Esophagus (tissue), 2 donors: Measurements from ENCODE around the gene RAC2. TPM values are rescaled to one million over a fixed set of nuclear protein-coding genes. Genes with fewer than 3 reads are reported as not detected.

ENCODE experiments used
- H3K27ac ChIP-seq, 2 donors: one replicate each; pipeline ENCODE4 v1.5.1; 2013; ENCODE audit warnings: low read depth in 2 of 2, mild to moderate bottlenecking in 2 of 2, inconsistent platforms in 1 of 2, low read length in 1 of 2, moderate library complexity in 1 of 2
- H3K27me3 ChIP-seq, 2 donors: one replicate each; pipeline ENCODE4 v1.6.1; 2013; ENCODE audit warnings: low read length in 2 of 2, control low read depth in 1 of 2, mild to moderate bottlenecking in 1 of 2; ENCODE audit not compliant: insufficient read depth in 2 of 2, control insufficient read depth in 1 of 2
- H3K36me3 ChIP-seq, 2 donors: one replicate each; pipeline ENCODE4 v1.6.1; 2013; ENCODE audit warnings: low read length in 1 of 2; ENCODE audit not compliant: control insufficient read depth in 2 of 2, insufficient read depth in 2 of 2
- H3K4me1 ChIP-seq, 2 donors: one replicate each; pipeline ENCODE4 v1.6.1; 2013; ENCODE audit warnings: low read length in 1 of 2; ENCODE audit not compliant: control insufficient read depth in 2 of 2, insufficient read depth in 2 of 2
- H3K4me3 ChIP-seq, 2 donors: one replicate each; pipeline ENCODE4 v1.5.1; 2013; ENCODE audit warnings: low read length in 2 of 2, mild to moderate bottlenecking in 2 of 2, low read depth in 1 of 2, moderate library complexity in 1 of 2
- H3K9me3 ChIP-seq, 2 donors: one replicate each; pipeline ENCODE4 v1.6.1; 2013; ENCODE audit warnings: mild to moderate bottlenecking in 2 of 2, low read depth in 1 of 2, low read length in 1 of 2, moderate library complexity in 1 of 2; ENCODE audit not compliant: control insufficient read depth in 2 of 2, insufficient read depth in 1 of 2
- WGBS, 2 donors: extraction: QIAGEN DNeasy Blood & Tissue Kit; methylation state at CpG; one replicate each; pipeline ENCODE4 v1.1.7; 2013; 5-methylcytosine and 5-hydroxymethylcytosine counted together
- polyA plus RNA-seq, 2 donors: library from polyadenylated mRNA; stranded (reverse); fragments of 200-250 nt; gene quantifications; one replicate each; pipeline ENCODE4 v1.2.3, GENCODE V29; 2013
- donor health status: healthy with polysubstance abuse.
- donor health status: Bipolar disorder and iron deficiency.

RAC2 gene
- polyA plus RNA-seq, 2 donors, result 7.2 to 9.4 TPM

- H3K4me1 ChIP-seq, result peaks cover 0 to 24% of the 10 kb centered on the region in 2 donors
- H3K9me3 ChIP-seq, result no peaks in the 10 kb centered on the region
- peaks cover 0 to 3% of the 10 kb centered on the region in 2 donors for H3K36me3 ChIP-seq
- H3K27ac ChIP-seq, result no peak overlapping the region
- 88 to 94% methylated on average over 15 of the region's 15 CpGs for WGBS, 2 donors
- no peak overlapping the region for H3K4me3 ChIP-seq
- H3K27me3 ChIP-seq, result no peaks in the 10 kb centered on the region
Measured at GRCh38 chr22:37180531-37181231, 63.4 kb downstream of the RAC2 start.

- 83 to 84% methylated on average over 31 of the region's 31 CpGs for WGBS, 2 donors
- H3K9me3 ChIP-seq, result no peaks in the 10 kb centered on the region
- peaks cover 0 to 27% of the 10 kb centered on the region in 2 donors for H3K4me1 ChIP-seq
- no peaks in the 10 kb centered on the region for H3K27me3 ChIP-seq
- no peak overlapping the region for H3K27ac ChIP-seq
- H3K4me3 ChIP-seq, result no peak overlapping the region
- H3K36me3 ChIP-seq, result peaks cover 0 to 3% of the 10 kb centered on the region in 2 donors
Measured at GRCh38 chr22:37179622-37180420, 64.2 kb downstream of the RAC2 start.

GRCh38 chr22:37179126-37179470 lies 65.0 kb downstream of the RAC2 start:
- H3K27me3 ChIP-seq, result no peaks in the 10 kb centered on the region
- H3K9me3 ChIP-seq, result peaks cover 0 to 2% of the 10 kb centered on the region in 2 donors
- H3K4me1 ChIP-seq, result peaks cover 0 to 27% of the 10 kb centered on the region in 2 donors
- no peak overlapping the region for H3K4me3 ChIP-seq
- H3K27ac ChIP-seq, result no peak overlapping the region
- H3K36me3 ChIP-seq, result peaks cover 0 to 3% of the 10 kb centered on the region in 2 donors
- WGBS, 2 donors, result 88 to 90% methylated on average over 10 of the region's 10 CpGs

DNA sequence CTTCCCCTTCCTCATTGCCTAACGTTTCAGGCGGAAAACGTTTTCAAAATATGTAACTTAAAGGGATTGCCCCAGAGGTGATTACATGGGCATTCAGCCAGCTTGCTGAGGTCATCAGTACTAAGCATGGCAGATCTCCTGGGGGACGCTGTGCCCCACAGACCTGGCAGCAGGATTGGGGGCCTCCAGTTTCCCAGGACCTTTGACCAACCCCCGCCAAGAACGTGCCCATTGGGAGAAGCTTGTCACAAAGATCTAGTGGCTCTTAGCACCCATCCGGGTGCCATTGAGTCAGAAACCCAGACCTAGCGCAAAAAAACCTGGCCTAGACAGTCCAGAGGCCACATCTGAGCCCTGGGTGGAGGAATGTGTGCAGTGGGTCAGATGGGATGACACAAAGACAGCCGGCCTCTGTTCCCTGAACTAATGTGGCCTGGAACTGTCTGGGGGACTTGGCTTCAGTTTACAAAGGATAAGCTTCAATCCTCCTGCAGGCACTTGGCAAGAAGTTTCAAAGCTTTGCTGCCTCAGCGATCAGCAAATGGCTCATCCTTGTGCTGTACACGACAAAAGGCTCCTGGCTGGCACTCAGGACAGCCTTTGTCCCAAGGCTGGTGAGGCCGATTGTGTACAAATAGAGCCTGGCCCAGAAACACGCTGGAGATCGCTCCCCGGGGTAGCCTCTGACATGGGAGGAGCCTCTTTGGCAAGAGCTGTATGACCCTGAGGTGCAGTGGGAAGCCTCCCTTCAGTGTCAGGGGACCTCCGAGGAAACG lies 65.5 kb downstream of the RAC2 start:
- Histone ChIP-seq H3K27me3 (no peaks in the 10 kb centered on the region), H3K4me1 (peaks cover 0 to 27% of the 10 kb centered on the region in 2 donors), H3K4me3 (no peak overlapping the region), H3K27ac (no peak overlapping the region), H3K36me3 (peaks cover 0 to 3% of the 10 kb centered on the region in 2 donors), H3K9me3 (peaks cover 0 to 2% of the 10 kb centered on the region in 2 donors)
- 32 to 33% methylated on average over 17 of the region's 17 CpGs for WGBS, 2 donors

DNA sequence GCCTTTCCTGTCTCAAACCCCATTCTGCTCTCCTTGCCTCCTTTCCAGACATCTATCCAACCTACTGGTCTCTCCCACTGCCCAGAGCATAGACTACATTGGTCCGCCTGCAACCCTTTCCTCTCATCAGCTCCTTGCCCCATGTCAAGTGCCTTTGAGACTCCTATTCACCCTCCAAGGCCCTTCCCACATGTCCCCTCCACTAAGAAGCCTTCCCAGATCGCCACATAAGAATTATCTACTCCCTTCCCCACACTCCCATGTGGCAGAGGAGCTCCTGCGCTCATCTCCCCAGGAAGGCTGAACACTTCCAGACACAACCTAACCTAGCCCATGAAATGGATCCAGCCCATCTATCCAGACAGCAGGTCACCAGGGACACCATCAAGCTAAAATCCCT lies 66.3 kb downstream of the RAC2 start:
- WGBS, 2 donors, result 85 to 96% methylated on average over 3 of the region's 3 CpGs
- Histone ChIP-seq H3K4me3 (no peak overlapping the region), H3K4me1 (peaks cover 0 to 27% of the 10 kb centered on the region in 2 donors), H3K36me3 (peaks cover 0 to 3% of the 10 kb centered on the region in 2 donors), H3K9me3 (peaks cover 0 to 2% of the 10 kb centered on the region in 2 donors), H3K27ac (no peak overlapping the region), H3K27me3 (no peaks in the 10 kb centered on the region)

- Histone ChIP-seq H3K27me3 (no peaks in the 10 kb centered on the region), H3K27ac (no peak overlapping the region), H3K4me1 (peaks cover 0 to 27% of the 10 kb centered on the region in 2 donors), H3K9me3 (peaks cover 0 to 2% of the 10 kb centered on the region in 2 donors), H3K4me3 (no peak overlapping the region), H3K36me3 (peaks cover 0 to 3% of the 10 kb centered on the region in 2 donors)
- WGBS, 2 donors, result 59 to 83% methylated on average over 5 of the region's 5 CpGs
Measured at GRCh38 chr22:37177221-37177620, 66.8 kb downstream of the RAC2 start.

DNA sequence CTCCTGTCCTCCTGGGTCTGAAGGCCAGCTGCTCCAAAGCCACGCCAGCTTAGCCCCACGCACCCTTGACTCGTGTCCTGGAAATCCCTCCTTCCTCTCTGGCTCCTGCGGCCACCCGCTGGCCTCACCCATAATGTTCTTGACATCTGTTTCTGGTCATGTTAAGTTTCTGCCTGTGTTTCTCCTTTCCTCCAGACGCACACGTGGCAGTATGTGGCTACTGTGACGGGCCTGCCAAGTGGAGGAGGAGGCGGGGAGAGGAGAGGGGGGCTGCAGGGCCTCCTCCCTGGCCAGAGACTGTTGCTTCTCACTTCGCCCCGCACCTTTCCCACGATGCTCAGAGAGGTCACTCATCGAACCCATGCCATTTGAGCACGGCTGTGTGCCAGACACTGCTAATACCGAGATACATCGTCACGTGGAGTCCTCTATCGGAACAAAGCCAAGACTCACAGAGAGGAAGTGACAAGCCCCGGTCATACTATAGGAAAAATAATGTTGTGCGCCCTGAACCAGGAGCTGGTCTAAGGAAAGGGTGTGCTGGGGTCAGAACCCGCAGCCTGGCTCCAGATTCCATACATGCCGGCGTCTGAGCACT lies 67.5 kb downstream of the RAC2 start:
- Histone ChIP-seq H3K27ac (no peak overlapping the region), H3K36me3 (peaks cover 0 to 3% of the 10 kb centered on the region in 2 donors), H3K4me1 (peaks cover 0 to 27% of the 10 kb centered on the region in 2 donors), H3K27me3 (no peaks in the 10 kb centered on the region), H3K9me3 (peaks cover 0 to 2% of the 10 kb centered on the region in 2 donors), H3K4me3 (no peak overlapping the region)
- 23 to 32% methylated on average over 23 of the region's 23 CpGs for WGBS, 2 donors

DNA sequence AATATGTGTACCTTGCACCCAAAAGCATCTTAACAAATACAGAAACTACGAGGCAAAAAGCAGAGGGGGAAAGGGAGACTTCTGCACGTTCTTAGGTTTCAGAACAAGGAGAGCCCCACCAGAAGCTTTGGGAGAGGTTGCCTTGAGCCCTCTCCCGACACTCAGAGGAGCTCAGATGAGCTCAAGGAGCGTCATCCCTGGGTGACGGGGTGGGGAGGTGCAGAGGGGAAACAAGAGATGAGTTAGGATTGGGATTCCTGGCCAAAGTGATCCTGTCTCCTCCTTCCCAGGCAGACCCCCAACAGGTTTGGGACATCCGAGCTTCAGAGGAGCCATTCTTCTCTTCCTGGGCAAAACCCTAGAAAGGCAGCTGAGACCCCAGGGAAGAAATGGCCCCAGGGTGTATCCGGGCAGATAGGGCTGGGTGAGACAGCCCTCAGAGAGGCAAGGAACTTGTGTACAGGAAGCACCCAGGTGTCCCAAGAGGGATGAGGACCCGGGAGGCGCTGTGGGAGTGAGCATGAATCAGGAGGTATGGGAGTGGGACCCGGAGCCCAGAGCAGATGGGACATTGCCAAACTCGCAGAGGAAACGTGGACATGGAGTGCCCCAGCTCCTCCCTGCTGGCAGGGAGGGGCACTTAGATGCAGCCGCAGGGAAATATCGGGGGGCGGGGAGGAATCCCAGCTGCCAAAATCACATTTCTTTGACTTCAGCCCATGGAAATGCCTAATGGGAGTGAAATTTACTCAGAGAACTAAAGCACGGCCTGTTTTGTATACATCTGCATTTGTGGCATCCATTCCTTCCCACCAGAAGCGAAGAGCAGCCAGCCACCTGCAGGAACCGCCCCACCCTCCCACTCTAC lies 68.4 kb downstream of the RAC2 start:
- Histone ChIP-seq H3K9me3 (peaks cover 0 to 2% of the 10 kb centered on the region in 2 donors), H3K27me3 (no peaks in the 10 kb centered on the region), H3K4me3 (no peak overlapping the region), H3K4me1 (peaks cover 0 to 27% of the 10 kb centered on the region in 2 donors), H3K36me3 (peaks cover 0 to 3% of the 10 kb centered on the region in 2 donors), H3K27ac (no peak overlapping the region)
- WGBS, 2 donors, result 52 to 54% methylated on average over 18 of the region's 18 CpGs
